ENCODE results near the gene FOXP2.

The FOXP2 gene

DNA sequence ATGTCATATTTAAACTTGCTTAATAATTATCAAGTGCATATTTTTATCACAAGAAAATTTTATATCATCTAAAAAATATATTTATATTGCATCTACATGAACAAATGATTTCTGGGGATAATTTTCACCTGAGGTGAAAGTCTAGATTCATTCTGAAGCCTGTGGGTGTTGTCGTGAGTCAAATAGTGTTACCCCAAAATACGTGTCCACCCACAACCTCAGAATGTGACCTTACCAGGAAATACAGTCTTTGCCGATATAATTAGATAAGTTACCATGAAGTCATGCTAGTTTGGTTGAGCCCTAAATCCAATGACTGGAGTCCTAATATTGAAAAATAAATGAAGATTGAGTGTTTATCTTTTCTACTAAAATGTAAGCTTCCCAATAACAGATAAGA is 304.2 kb downstream of the FOXP2 start:
- H3K27me3 ChIP-seq (replicated peaks; ENCODE audit: control insufficient read depth, insufficient read depth, low read length), result no peaks in the 10 kb centered on the region
- TF ChIP-seq, protein P1, sequence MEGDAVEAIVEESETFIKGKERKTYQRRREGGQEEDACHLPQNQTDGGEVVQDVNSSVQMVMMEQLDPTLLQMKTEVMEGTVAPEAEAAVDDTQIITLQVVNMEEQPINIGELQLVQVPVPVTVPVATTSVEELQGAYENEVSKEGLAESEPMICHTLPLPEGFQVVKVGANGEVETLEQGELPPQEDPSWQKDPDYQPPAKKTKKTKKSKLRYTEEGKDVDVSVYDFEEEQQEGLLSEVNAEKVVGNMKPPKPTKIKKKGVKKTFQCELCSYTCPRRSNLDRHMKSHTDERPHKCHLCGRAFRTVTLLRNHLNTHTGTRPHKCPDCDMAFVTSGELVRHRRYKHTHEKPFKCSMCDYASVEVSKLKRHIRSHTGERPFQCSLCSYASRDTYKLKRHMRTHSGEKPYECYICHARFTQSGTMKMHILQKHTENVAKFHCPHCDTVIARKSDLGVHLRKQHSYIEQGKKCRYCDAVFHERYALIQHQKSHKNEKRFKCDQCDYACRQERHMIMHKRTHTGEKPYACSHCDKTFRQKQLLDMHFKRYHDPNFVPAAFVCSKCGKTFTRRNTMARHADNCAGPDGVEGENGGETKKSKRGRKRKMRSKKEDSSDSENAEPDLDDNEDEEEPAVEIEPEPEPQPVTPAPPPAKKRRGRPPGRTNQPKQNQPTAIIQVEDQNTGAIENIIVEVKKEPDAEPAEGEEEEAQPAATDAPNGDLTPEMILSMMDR (IDR thresholded peaks at IDR 0.05; ENCODE audit: insufficient read depth, low read length, poor library complexity, severe bottlenecking), result no peak
- DNase-seq (ENCODE audit: extremely low read depth, insufficient read length), result peak; percentile 24
- no peaks in the 10 kb centered on the region for H3K36me3 ChIP-seq (ENCODE audit: control insufficient read depth, insufficient read depth, low read length)
- no peak overlapping the region for H3K4me3 ChIP-seq (replicated peaks; ENCODE audit: low read depth, low read length)

DNA sequence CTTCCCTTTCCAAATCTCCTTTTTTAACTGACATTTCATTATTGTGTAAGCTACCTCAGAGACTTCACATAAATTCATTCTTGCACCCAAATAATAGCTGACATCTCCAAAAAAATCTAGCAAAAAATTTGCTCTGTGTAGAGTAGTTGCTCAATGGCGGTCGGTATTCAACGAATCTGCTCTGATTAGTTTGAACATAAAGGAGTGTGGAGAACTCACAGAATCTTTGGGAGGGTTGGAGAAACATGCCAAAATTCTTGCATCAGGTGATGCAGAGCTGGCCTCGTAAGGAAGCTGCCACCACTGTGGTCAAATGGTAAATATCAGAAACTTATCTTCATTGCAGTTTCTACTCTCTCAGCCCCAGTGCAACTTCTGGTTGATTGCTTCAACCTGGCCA is 306.1 kb downstream of the FOXP2 start:
- DNase-seq (ENCODE audit: extremely low read depth, insufficient read length), result no peak

DNA sequence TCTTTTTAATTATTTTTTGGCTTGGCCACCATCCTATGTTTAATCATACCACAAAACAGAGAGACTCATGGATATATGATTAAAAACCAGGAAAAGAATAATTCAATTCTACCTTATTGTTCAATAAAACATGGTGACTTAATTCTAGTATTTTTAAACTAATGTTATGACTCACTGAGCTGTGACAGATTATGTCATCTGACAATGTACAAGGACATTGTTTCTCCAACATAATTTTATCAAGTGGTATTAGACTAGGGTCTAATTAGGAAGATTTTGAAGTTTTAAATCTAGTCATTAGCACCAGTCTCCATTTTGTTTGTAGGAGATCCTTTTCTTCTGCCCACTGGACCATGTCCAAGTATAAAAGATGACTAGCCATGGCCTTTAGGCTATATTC is 307.9 kb downstream of the FOXP2 start:
- H3K4me3 ChIP-seq (replicated peaks; ENCODE audit: low read depth, low read length), result no peak overlapping the region
- H3K27me3 ChIP-seq (replicated peaks; ENCODE audit: control insufficient read depth, insufficient read depth, low read length), result no peaks in the 10 kb centered on the region
- peak; percentile 37 for DNase-seq (ENCODE audit: extremely low read depth, insufficient read length)
- H3K36me3 ChIP-seq (ENCODE audit: control insufficient read depth, insufficient read depth, low read length), result no peaks in the 10 kb centered on the region
- TF ChIP-seq, protein P1 (IDR thresholded peaks at IDR 0.05; ENCODE audit: insufficient read depth, low read length, poor library complexity, severe bottlenecking), result no peak

More for the DNA sequence above, 306.1 kb downstream of the FOXP2 start:
- TF ChIP-seq, protein P1 (IDR thresholded peaks at IDR 0.05; ENCODE audit: insufficient read depth, low read length, poor library complexity, severe bottlenecking), result no peak
- Histone ChIP-seq H3K27me3 (replicated peaks; ENCODE audit: control insufficient read depth, insufficient read depth, low read length) (no peaks in the 10 kb centered on the region), H3K4me3 (replicated peaks; ENCODE audit: low read depth, low read length) (no peak overlapping the region), H3K36me3 (ENCODE audit: control insufficient read depth, insufficient read depth, low read length) (no peaks in the 10 kb centered on the region)

DNA sequence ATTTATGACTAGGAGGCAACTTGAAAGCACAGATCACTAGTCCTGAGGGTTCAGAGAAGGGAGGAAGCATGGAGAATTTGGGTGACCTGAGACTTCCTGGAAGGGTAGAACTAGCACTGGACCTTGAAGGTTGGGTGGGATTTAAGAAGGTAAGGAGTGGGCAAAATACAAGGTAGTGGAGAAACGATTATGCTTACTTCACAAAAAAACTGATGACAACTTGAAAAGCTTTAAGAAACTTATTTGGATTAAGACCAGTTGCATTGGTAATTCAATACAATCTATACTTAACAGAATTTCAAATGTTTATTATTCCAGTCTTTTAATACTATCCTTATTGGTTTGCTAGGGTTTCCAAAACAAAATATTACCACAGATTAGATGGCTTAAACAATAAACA is 308.7 kb downstream of the FOXP2 start:
- Histone ChIP-seq H3K36me3 (ENCODE audit: control insufficient read depth, insufficient read depth, low read length) (no peaks in the 10 kb centered on the region), H3K27me3 (replicated peaks; ENCODE audit: control insufficient read depth, insufficient read depth, low read length) (no peaks in the 10 kb centered on the region), H3K4me3 (replicated peaks; ENCODE audit: low read depth, low read length) (no peak overlapping the region)
- no peak for DNase-seq (ENCODE audit: extremely low read depth, insufficient read length)
- TF ChIP-seq, protein P1 (IDR thresholded peaks at IDR 0.05; ENCODE audit: insufficient read depth, low read length, poor library complexity, severe bottlenecking), result no peak

DNA sequence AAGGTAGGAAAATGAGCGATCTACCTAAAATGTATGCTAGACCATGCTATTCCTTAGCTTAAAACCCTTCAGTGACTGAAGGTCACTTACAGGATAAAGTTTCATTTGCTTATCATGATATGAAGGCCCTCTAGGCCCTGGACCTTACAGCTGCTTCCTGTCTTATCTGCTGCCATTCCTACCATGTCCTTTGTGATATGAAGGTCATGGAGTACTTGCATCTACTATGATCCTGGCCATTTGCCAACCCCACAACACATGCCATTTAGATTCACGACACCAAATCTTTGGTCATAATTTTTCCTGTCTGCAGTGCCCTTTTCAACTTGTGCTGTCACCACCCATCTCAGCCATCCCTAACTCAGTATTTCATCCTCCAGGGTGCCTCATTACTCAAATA is 325.5 kb downstream of the FOXP2 start:
- Histone ChIP-seq H3K27me3 (replicated peaks; ENCODE audit: control insufficient read depth, insufficient read depth, low read length) (no peaks in the 10 kb centered on the region; the same call in 1 of the 2 replicates), H3K36me3 (ENCODE audit: control insufficient read depth, insufficient read depth, low read length) (no peaks in the 10 kb centered on the region), H3K4me3 (replicated peaks; ENCODE audit: low read depth, low read length) (no peak overlapping the region)
- no peak for DNase-seq (ENCODE audit: extremely low read depth, insufficient read length)
- TF ChIP-seq, protein P1 (IDR thresholded peaks at IDR 0.05; ENCODE audit: insufficient read depth, low read length, poor library complexity, severe bottlenecking), result no peak

DNA sequence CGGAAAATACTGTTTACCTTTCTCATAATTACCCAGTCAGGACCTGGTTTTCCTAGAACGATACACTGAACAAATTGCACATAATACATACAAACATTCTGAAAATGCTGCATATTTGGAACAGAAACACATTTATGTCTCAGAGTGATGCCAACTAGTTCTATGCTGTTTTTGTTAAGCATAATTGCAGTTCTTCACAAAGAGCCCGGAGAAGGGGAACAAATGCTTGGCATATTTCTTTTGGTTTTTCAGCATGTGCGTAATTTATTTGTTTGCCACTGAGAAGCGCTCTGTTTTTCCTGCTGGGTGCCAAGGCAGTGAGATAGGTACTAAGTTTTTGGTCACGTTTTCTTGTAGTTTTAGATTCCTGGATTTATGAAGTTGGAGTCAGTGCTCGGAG is 326.3 kb downstream of the FOXP2 start:
- Histone ChIP-seq H3K27me3 (replicated peaks; ENCODE audit: control insufficient read depth, insufficient read depth, low read length) (no peaks in the 10 kb centered on the region; the same call in 1 of the 2 replicates), H3K4me3 (replicated peaks; ENCODE audit: low read depth, low read length) (no peak overlapping the region), H3K36me3 (ENCODE audit: control insufficient read depth, insufficient read depth, low read length) (no peaks in the 10 kb centered on the region)
- TF ChIP-seq, protein P1 (IDR thresholded peaks at IDR 0.05; ENCODE audit: insufficient read depth, low read length, poor library complexity, severe bottlenecking), result no peak
- DNase-seq (ENCODE audit: extremely low read depth, insufficient read length), result no peak

All from GM06990 (cell line).